Measurements from ENCODE around the gene IFITM1. TPM values are rescaled to one million over a fixed set of nuclear protein-coding genes. Genes with fewer than 3 reads are reported as not detected.

Gene IFITM1
- total and polyA plus RNA-seq, 2 of the 13 experiments (the other 11 are each of a cell fraction or from before 2014, with no cell fraction given) = 0.38 to 11.1 TPM

- Histone ChIP-seq H3K27me3 (ENCODE audit: control insufficient read depth in 1 of 2, insufficient read depth in 2 of 2, low read length in 2 of 2) (no peaks in the 10 kb centered on the region), H3K27ac (ENCODE audit: extremely low read length, insufficient read depth, low read length) (no peak overlapping the region), H4K20me1 (ENCODE audit: insufficient read depth, low read length) (no peaks in the 10 kb centered on the region), H3K4me2 (ENCODE audit: low read depth, low read length) (no peak overlapping the region), H3K79me2 (ENCODE audit: insufficient read depth, low read length) (peaks cover 7% of the 10 kb centered on the region), H3K9ac (ENCODE audit: insufficient read depth, low read depth, low read length) (no peak overlapping the region), H3K4me1 (ENCODE audit: insufficient read depth, low read length) (peaks cover 65% of the 10 kb centered on the region), H2AFZ (ENCODE audit: low read length) (no peak overlapping the region), H3K9me3 (ENCODE audit: low read length) (no peaks in the 10 kb centered on the region), H3K4me3 (replicated peaks in 1 of 3; ENCODE audit: insufficient read depth in 1 of 3, low read depth in 2 of 3, low read length in 3 of 3) (no peak overlapping the region), H3K36me3 (replicated peaks in 1 of 2; ENCODE audit: control insufficient read depth in 1 of 2, insufficient read depth in 2 of 2, low read length in 2 of 2) (no peaks in the 10 kb centered on the region)
- no peak for DNase-seq (ENCODE audit: low spot score)
- WGBS (ENCODE audit: low lambda C conversion rate) = 66% methylated on average over 14 of the region's 14 CpGs
- no TSS peak for BruUV-seq (replicated peaks)
- intact Hi-C loops (cut with micrococcal nuclease; ENCODE audit: unreplicated experiment) (no loop called here), in situ Hi-C loops (cut with HindIII; ENCODE audit: extremely low pct_ligation_motif_present, low pct_unique_long_range_greater_than_20kb) (no loop called here)
- ChIA-PET CTCF (ENCODE audit: low intra/inter-chr PET ratio, low total read pairs) (no interaction called here), POLR2A (interaction anchor here (0.7 to 2.7 kb wide), 4 partner anchors 13 to 52 kb away, joined by 4 to 9 read pairs (median 4); no protein-coding TSS in a partner anchor)
- no peak for FAIRE-seq
- no peak for ATAC-seq
- no peak for TF ChIP-seq ETV6 (CRISPR knock-in tag; conservative IDR thresholded peaks at IDR 0.05)
- no peak for TF ChIP-seq ELK4 (CRISPR knock-in tag; IDR thresholded peaks at IDR 0.05; ENCODE audit: borderline replicate concordance)
- TF ChIP-seq ZFP36 (IDR thresholded peaks at IDR 0.05; ENCODE audit: borderline replicate concordance, low read depth, low read length, partially characterized antibody) = no peak
- TF ChIP-seq MYPOP (CRISPR knock-in tag; IDR thresholded peaks at IDR 0.05) = no peak
- TF ChIP-seq YEATS4 (CRISPR knock-in tag; IDR thresholded peaks at IDR 0.05; ENCODE audit: borderline replicate concordance) = no peak
- TF ChIP-seq RFX1 (IDR thresholded peaks at IDR 0.05) = no peak
- TF ChIP-seq ZSCAN21 (CRISPR knock-in tag; IDR thresholded peaks at IDR 0.05; ENCODE audit: borderline replicate concordance) = no peak
These were observed 1.6 kb upstream of the IFITM1 start for GRCh38 chr11:312092-312816.
